HG02623 (cell line): ENCODE measurements around the gene MLC1.

Experiments used
- ATAC-seq: cut with Tn5 transposase; IDR thresholded peaks from one replicate; pipeline ENCODE4 v1.9.1; 2021; ENCODE audit warnings: moderate library complexity; ENCODE audit not compliant: unreplicated experiment

The MLC1 gene

DNA sequence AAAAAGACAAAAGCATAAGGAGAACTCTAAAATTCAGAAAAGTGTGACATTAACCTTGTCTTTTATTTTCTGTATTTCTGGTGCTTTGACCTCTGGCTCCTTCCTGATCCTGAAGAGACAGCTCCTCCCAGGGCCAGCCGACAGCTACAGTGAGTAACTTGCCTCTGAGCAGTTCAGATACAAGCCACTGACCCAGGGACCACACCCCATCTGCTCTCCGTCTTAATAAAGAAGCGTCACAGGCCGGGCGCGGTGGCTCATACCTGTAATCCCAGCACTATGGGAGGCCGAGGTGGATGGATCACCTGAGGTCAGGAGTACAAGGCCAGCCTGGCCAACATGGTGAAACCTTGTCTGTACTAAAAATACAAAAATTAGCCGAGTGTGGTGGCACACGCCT is 6.5 kb downstream of the MLC1 start:
- ATAC-seq, result no peak

DNA sequence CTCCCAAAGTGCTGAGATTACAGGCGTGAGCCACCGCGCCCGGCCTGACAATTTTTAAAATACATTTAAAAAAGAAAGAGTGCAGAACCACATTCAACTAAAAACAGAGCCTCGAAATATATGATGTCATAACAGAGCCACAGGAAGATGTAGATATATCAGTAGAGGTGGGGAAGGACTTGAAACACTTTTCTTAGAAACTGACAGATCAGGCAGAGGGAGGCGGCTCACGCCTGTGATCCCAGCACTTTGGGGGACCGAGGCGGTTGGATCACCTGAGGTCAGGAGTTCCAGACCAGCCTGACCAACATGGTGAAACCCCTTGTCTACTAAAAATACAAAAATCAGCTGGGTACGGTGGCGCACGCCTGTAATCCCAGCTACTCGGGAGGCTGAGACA is 7.0 kb downstream of the MLC1 start:
- no peak for ATAC-seq

GRCh38 chr22:50076646-50077535 is 8.3 kb downstream of the MLC1 start:
- no peak for ATAC-seq

- no peak for ATAC-seq
Measured at GRCh38 chr22:50074551-50075530, 10.4 kb downstream of the MLC1 start.

DNA sequence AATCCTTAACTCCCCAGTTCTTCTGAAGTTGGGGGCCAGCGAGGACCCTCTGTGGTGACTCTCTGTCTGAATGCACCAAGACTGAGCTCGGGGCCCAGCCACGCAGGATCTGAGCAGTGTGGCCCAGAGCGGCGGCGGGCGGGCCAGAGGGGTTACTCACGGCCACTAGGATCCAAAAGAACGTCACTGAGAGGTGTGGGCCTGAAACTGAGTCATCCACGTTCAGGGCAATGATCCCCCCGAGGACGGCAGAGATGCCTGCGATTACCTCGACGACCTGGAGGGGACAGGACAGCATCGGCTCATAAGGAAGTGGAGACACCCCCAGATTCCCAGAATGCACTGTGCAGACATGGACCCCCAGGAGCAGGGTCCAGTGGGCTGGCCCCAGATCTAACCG is 11.2 kb downstream of the MLC1 start:
- no peak for ATAC-seq

DNA sequence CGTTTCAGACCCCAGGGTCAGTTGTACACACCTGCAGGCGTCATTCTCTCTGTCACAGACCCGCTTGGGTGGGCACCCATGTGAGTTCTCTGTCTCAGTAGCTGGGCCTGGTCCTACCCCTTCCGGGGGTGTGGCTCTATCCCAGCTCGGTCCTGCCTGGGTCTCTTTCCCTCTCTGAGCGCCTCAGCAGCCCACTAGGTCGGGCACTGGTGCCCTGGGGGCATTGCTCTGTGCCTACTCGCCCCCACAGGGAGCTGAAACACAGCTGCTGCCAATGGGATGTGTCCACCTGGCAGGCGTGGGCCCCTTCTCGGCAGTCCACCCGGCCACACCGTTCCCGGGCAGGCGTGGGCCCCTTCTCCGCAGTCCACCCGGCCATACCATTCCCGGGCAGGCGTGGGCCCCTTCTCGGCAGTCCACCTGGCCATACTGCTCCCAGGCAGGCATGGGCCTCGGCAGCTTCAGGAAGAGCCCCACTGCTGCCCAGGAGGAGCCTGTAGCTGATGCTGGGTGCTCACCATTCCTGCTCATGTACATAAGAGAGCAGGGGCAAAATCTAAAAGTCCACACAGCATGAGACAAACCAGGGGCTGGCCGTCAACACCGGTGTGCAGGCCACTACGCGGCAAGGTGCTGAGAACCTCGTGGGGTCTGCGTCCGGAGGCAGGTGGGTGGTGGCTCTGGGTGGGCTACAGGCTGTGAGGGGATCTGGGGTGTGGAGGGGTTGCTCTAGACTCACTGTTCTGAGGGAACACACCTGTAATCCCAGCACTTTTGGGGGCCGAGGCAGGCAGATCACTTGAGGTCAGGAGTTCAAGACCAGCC is 12.3 kb downstream of the MLC1 start:
- ATAC-seq, result no peak

DNA sequence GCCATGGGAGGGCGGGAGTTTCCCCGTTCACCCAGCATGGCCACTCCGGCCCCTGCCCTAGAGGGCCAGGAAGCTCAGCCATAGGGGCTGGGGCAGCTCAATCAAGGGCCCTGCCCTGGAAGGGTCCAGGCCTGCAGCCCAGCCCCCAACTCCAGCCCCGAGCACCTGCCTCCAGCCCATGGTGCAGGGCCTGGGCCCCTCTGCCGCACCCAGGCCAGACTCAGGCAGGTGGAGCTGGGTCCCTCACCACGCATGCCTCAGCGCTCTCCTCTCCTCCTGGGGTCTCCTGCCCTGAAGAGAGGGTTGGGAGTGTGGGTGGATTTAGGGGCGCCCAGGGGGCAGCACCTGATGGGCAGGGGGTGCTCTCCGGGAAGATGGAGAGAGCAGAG is 13.1 kb downstream of the MLC1 start:
- ATAC-seq, result no peak

DNA sequence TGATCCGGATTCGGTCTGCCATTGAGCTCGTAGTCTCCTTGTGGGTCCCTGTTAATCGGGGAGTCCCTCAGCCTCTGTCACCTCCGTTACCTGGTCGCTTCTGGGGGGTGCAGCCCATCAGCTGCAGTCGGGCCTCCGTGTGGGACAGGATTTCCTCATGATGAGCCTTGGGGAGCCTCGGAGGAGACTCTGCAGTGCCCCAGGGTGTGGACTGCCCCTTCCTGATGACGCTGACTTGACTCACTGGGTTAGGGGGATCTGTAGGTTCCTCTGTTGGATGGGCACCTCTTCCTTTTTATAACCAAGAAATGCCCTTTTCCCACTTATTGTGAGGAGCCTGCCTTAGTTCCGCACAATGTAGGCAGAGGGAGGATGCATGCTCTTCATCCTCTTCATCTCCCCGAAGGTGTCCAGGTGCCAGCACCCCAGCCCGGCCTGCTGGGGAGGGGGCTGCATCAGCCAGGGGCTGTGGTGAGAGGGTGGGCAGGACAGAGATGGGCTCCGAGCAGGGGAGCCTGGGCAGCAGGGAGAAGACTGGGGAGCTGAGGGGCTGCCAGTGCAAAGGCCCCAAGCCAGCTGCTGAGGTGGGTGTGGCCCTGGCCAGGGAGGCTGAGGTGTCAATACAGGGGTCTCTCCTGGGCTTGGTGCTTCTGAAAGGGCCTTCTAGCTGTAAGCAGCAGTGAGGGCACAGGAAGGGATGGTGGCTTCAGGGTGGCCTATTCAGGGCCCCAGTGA is 13.6 kb downstream of the MLC1 start:
- no peak for ATAC-seq

- no peak for ATAC-seq
Measured at GRCh38 chr22:50070366-50070765, 14.9 kb downstream of the MLC1 start.

DNA sequence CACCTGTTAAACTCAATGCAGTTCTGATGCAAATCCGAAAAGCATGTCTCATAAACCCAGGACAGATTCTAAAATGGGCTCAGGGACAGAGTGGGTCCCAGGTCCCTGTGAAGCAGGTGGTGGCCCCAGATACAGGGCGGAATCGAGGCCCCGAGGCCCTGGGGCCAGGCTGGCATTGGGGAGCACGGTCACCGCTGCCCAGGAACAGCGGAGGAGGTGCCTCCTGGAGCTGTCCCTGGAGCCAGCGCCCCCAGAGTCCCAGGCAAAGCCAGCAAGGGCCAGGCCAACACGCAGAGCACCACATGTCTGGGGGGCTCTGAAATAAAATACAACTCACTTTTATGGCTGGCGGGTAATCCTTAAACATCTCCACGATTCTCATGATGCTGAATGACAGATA is 17.1 kb downstream of the MLC1 start:
- no peak for ATAC-seq

DNA sequence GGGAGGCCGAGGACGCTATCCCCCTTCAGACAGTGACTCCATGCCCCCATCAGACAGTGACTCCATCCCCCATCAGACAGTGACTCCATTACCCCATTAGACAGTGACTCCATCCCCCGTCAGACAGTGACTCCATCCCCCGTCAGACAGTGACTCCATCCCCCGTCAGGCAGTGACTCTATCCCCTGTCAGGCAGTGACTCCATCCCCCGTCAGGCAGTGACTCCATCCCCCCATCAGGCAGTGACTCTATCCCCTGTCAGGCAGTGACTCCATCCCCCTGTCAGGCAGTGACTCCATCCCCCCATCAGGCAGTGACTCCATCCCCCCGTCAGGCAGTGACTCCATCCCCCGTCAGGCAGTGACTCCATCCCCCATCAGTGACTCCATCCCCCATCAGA is 18.0 kb downstream of the MLC1 start:
- ATAC-seq, result no peak

- no peak for ATAC-seq
Measured at GRCh38 chr22:50064453-50064852, 20.8 kb downstream of the MLC1 start.

DNA sequence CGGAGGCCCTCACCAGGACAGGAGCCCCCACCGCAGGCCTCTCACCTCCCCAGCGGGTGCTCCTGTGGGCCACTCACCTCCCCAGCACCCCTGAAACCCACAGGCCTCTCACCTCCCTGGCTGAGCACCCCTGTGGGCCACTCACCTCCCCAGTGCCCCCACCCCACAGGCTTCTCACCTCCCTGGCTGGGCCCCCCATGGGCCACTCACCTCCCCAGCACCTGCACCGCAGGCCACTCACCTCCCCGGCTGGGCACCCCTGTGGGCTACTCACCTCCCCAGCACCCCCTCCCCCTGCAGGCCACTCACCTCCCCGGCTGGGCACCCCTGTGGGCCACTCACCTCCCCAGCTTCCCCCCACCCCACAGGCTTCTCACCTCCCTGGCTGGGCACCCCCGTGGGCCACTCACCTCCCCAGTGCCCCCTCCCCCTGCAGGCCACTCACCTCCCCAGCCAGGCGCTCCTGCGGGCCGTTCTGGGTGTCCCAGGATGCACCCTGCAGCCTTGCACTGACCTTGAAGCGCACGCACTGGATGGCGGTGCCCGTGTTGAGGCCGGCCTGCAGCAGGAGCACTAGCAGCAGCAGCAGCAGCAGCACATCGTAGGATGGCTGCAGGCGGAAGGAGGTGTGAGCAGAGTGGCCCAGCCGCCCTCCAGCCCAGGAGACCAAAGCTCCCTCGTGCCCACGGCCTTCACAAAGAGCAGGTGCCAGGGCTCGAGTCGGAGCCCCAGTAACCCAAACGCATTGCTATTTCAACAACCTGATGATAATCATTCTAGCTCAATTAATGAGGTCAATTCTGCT is 21.4 kb downstream of the MLC1 start:
- ATAC-seq, result no peak

DNA sequence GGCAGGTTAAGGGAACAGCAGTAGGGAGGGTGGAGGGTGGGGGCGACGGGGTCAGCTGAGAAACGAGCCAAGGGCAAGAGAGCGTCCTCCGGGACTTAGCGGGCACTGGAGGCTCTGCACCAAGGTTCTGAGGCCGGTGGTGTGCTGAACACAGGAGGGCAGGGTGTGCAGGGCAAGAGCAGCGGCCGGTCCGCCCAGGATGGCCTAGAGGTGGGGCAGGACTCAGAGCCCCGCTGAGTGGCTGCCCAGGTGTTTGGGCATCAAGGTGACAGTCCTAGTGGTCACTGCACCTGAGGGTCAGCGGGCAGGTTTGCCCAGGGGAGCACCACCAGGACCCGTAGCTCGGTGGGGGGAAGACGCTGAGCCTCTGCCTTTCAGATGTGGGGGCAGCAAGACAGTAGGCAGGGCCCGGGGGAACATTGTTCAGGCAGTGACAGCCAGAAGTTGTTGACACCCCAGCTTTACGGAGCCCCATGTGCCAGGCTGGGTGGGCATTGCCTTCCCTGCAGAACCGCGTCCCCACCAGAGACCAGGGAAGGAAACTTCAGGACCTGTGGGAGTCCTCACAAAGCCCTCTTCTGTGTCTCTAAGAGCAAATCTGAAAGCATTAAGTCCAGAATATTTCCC is 22.6 kb downstream of the MLC1 start:
- ATAC-seq, result no peak

- ATAC-seq, result no peak
Measured at GRCh38 chr22:50061824-50062355, 23.3 kb downstream of the MLC1 start.

GRCh38 chr22:50061141-50061823 is 23.9 kb downstream of the MLC1 start:
- no peak for ATAC-seq

- no peak for ATAC-seq
Measured at GRCh38 chr22:50060441-50061140, 24.6 kb downstream of the MLC1 start.

DNA sequence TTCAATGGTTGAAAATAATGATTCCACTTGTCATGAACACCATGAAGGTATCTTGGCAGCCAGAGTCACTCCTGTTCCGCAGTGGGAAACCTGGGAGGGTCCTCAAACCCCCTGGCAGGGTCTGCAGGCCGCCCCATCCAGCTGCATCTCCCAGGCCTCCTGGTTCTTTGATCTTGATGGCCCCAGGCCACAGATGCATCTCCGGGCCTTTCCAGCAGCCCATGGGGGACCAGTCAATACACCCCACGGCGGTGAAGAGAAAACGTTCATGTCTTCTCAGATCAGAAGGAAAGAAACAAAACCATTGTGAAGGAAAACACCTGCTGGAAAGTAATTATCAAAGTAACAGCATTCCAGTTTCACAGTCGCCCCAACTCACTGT is 25.4 kb downstream of the MLC1 start:
- no peak for ATAC-seq
